BLaER1 (cell line): ENCODE results near the gene PDE4B.
"Not testable (repeated sequence)": the region's sequence is repeated elsewhere in the genome, so short reads cannot be mapped to it uniquely, and the experiment has no call there.

Experiments
- H3K27ac ChIP-seq: shearing (Covaris generic); formaldehyde crosslinking; 2 replicates; pipeline ENCODE4 v1.8.1; 2022
- H3K27me3 ChIP-seq: shearing (Covaris generic); formaldehyde crosslinking; 2 replicates; pipeline ENCODE4 v1.8.1; 2022
- H3K36me3 ChIP-seq: shearing (Covaris generic); formaldehyde crosslinking; 2 replicates; pipeline ENCODE4 v1.8.1; 2022
- H3K4me1 ChIP-seq: shearing (Covaris generic); formaldehyde crosslinking; 2 replicates; pipeline ENCODE4 v1.8.1; 2022
- H3K4me2 ChIP-seq: shearing (Covaris generic); formaldehyde crosslinking; 2 replicates; pipeline ENCODE4 v1.8.1; 2022
- H3K4me3 ChIP-seq: shearing (Covaris generic); formaldehyde crosslinking; 2 replicates; pipeline ENCODE4 v1.8.1; 2022
- H3K9ac ChIP-seq: shearing (Covaris generic); formaldehyde crosslinking; 2 replicates; pipeline ENCODE4 v1.8.1; 2022
- H3K9me3 ChIP-seq: shearing (Covaris generic); formaldehyde crosslinking; 2 replicates; pipeline ENCODE4 v1.8.1; 2022
- H4K20me1 ChIP-seq: shearing (Covaris generic); formaldehyde crosslinking; 2 replicates; pipeline ENCODE4 v1.8.1; 2022
- Cebpa-rat ChIP-seq: shearing (Covaris generic); IDR thresholded peaks from 2 replicates; pipeline ENCODE4 v1.8.1; 2022

Gene PDE4B

GRCh38 chr1:66415281-66415680 lies 622.6 kb downstream of the PDE4B start:
- Histone ChIP-seq H3K4me2 (no peak overlapping the region), H3K27ac (no peak overlapping the region), H3K9me3 (peaks cover 52% of the 10 kb centered on the region), H3K36me3 (no peaks in the 10 kb centered on the region), H3K4me1 (peaks cover 20% of the 10 kb centered on the region), H3K9ac (no peak overlapping the region), H4K20me1 (no peaks in the 10 kb centered on the region), H3K27me3 (no peaks in the 10 kb centered on the region), H3K4me3 (no peak overlapping the region)
- no peak for TF ChIP-seq Cebpa-rat

DNA sequence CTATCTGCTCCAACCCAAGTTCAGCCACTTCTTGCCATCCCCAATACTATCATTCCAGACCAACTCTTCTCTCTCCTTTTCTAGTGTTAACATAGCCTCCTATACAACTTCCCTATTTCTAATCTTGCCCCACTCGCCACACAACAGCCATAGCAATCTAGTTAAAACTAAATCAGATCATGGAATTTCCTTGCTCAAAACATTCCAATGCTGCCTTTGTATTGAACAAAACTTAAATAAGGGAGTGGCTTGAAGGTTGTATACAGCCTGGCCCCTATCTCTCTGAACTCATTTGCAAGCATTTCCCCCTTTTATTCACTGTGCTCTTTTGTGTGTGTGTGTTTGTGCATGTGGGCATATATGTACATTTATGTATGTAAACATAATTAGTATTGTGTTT lies 623.2 kb downstream of the PDE4B start:
- Histone ChIP-seq H3K27me3 (no peaks in the 10 kb centered on the region), H3K4me1 (peaks cover 18% of the 10 kb centered on the region), H3K9me3 (peaks cover 47% of the 10 kb centered on the region), H3K4me2 (no peak overlapping the region), H3K36me3 (no peaks in the 10 kb centered on the region), H3K4me3 (no peak overlapping the region), H3K9ac (no peak overlapping the region), H3K27ac (no peak overlapping the region), H4K20me1 (no peaks in the 10 kb centered on the region)
- TF ChIP-seq Cebpa-rat = no peak

- no peak overlapping the region for H3K4me3 ChIP-seq
- TF ChIP-seq Cebpa-rat = peak; percentile 34; the same call in 1 of the 2 replicates
- H3K27me3 ChIP-seq = no peaks in the 10 kb centered on the region
- H3K27ac ChIP-seq = no peak overlapping the region
- peaks cover 14% of the 10 kb centered on the region for H3K4me1 ChIP-seq
- no peaks in the 10 kb centered on the region for H4K20me1 ChIP-seq
- H3K4me2 ChIP-seq = no peak overlapping the region
- peaks cover 47% of the 10 kb centered on the region for H3K9me3 ChIP-seq
- no peak overlapping the region for H3K9ac ChIP-seq
- H3K36me3 ChIP-seq = no peaks in the 10 kb centered on the region
These were observed 623.6 kb downstream of the PDE4B start for GRCh38 chr1:66416295-66416694.

DNA sequence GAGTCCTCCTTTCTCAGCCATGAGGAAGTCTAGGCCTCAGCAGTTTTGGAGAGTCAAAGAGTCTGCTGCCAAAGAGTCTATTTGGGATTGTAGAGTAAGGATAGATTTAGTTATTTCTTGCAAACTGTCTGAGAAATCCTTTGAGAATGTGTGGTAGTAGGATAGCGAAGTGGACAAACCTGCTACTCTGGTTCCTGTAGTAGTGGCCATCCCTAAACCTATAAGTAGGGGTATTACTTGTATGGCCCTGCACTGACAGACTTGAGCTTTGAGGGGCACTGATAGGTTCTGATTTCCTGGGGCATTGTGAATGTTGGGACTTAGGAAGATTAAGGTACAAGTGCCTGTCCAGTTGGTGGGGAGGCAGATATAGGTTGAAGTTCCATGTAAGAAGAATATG lies 625.3 kb downstream of the PDE4B start:
- Histone ChIP-seq H3K27ac (no peak overlapping the region), H3K36me3 (no peaks in the 10 kb centered on the region), H3K4me1 (peaks cover 9% of the 10 kb centered on the region), H3K4me3 (no peak overlapping the region), H3K4me2 (no peak overlapping the region), H3K9me3 (peaks cover 51% of the 10 kb centered on the region), H4K20me1 (no peaks in the 10 kb centered on the region), H3K27me3 (no peaks in the 10 kb centered on the region), H3K9ac (no peak overlapping the region)
- no peak for TF ChIP-seq Cebpa-rat

- not testable (repeated sequence) for H3K36me3 ChIP-seq, H4K20me1 ChIP-seq, H3K4me1 ChIP-seq, H3K4me3 ChIP-seq, H3K27ac ChIP-seq, H3K9ac ChIP-seq, H3K4me2 ChIP-seq, H3K27me3 ChIP-seq
- H3K9me3 ChIP-seq = peaks cover 54% of the 10 kb centered on the region
These were observed 627.5 kb downstream of the PDE4B start for GRCh38 chr1:66420171-66420570.

DNA sequence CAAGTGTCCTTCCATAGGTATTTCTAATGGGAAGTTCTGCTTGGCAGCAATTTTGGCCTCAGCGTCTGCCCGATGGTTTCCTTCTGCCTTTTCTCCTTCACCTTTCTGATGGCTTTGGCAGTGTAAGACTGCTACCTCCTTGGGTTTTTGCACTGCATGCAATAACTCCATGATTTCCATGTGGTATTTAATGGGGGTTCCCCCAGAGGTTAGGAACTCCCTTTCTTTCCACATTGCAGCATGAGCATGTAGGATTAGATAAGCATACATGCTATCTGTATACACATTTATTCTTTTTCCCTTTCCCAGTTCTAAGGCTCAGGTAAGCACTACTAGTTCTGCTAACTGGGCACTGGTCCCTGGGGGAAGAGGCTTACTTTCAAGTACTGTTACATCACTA lies 628.2 kb downstream of the PDE4B start:
- not testable (repeated sequence) for H3K27ac ChIP-seq, H3K36me3 ChIP-seq, H3K27me3 ChIP-seq, H3K9ac ChIP-seq, H4K20me1 ChIP-seq, H3K4me3 ChIP-seq, H3K4me1 ChIP-seq, H3K4me2 ChIP-seq
- peaks cover 53% of the 10 kb centered on the region for H3K9me3 ChIP-seq

DNA sequence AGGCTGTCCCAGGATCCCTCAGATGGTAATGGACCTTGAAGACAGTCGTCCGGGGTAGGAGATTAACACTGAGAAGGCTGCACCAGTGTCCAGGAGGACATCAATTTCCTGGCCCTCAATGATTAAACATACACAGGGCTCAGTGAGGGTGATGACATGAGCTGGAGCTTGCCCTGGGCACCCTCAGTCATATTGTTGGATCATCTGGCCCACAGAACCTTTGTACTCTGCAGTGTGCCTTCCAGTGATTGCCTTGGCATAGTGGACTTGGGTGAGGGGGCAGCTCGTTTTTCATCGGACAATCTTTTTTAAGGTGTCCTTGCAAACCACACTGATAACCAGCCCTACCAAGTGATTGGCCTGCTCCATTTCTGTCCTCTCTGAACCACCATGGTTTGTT lies 630.1 kb downstream of the PDE4B start:
- no peaks in the 10 kb centered on the region for H3K27me3 ChIP-seq
- no peak overlapping the region for H3K27ac ChIP-seq
- no peak overlapping the region for H3K4me2 ChIP-seq
- H3K9ac ChIP-seq = no peak overlapping the region
- peaks cover 45% of the 10 kb centered on the region for H3K9me3 ChIP-seq
- H3K36me3 ChIP-seq = no peaks in the 10 kb centered on the region
- H3K4me1 ChIP-seq = no peaks in the 10 kb centered on the region
- no peak for TF ChIP-seq Cebpa-rat
- H3K4me3 ChIP-seq = no peak overlapping the region
- H4K20me1 ChIP-seq = no peaks in the 10 kb centered on the region
